ENCODE data around the gene TTC3.

- TF ChIP-seq CTCF (IDR thresholded peaks at IDR 0.05) (no peak), POLR2A (IDR thresholded peaks at IDR 0.05) (no peak)
These were observed 137.1 kb downstream of the TTC3 start for GRCh38 chr21:37210130-37210529.

All from right lobe of liver (tissue), 4 donors.